Upper lobe of left lung (tissue), 6 donors: ENCODE results near the gene ARMS2. TPM values are rescaled to one million over a fixed set of nuclear protein-coding genes. Genes with fewer than 3 reads are reported as not detected.
A peak's percentile ranks its signal among the peaks of the same experiment; 100 is the strongest.

Source experiments
- ATAC-seq, 2 donors: fragments of 200-7000 bp; cut with Tn5 transposase; one replicate each; pipeline ENCODE4 v1.9.1; 2022; ENCODE audit warnings: mild to moderate bottlenecking in 2 of 2, moderate library complexity in 2 of 2; ENCODE audit not compliant: low FRiP score in 2 of 2
- DNase-seq, 2 donors: peaks; one replicate each; pipeline ENCODE4 v3.0.0-alpha.2; 2019 to 2020
- H3K27ac ChIP-seq, 4 donors: fragments of 200-600 bp; sonication (generic); one replicate each; pipeline ENCODE4 v1.5.1; 2016 to 2019
- H3K27me3 ChIP-seq, 4 donors: fragments of 200-600 bp; sonication (generic); one replicate each; pipeline ENCODE4 v1.5.1; 2017 to 2019
- H3K36me3 ChIP-seq, 4 donors: fragments of 200-600 bp; sonication (generic); one replicate each; pipeline ENCODE4 v1.5.1; 2016 to 2019
- H3K4me1 ChIP-seq, 4 donors: fragments of 200-600 bp; sonication (generic); one replicate each; pipeline ENCODE4 v1.5.1; 2018 to 2019
- H3K4me3 ChIP-seq, 4 donors: fragments of 200-600 bp; sonication (generic); one replicate each; pipeline ENCODE4 v1.5.1; 2017 to 2019; ENCODE audit warnings: mild to moderate bottlenecking in 2 of 4, moderate library complexity in 1 of 4
- H3K9me3 ChIP-seq, 4 donors: fragments of 200-600 bp; sonication (generic); one replicate each; pipeline ENCODE4 v1.5.1; 2018 to 2019
- EP300 ChIP-seq, 4 donors: sonication (generic); formaldehyde crosslinking; IDR thresholded peaks; one replicate each; pipeline ENCODE4 v1.5.1; 2017; ENCODE audit warnings: antibody characterized with exemption in 4 of 4, control low read depth in 2 of 4
- POLR2A ChIP-seq, 4 donors: fragments of 450-650 bp; IDR thresholded peaks; one replicate each; pipeline ENCODE4 v1.5.1; 2016 to 2017; ENCODE audit warnings: antibody characterized with exemption in 4 of 4, mild to moderate bottlenecking in 2 of 4
- POLR2AphosphoS5 ChIP-seq, 2 donors: sonication (generic); formaldehyde crosslinking; IDR thresholded peaks; one replicate each; pipeline ENCODE4 v1.5.1; 2017; ENCODE audit warnings: antibody characterized with exemption in 2 of 2
- WGBS, 2 donors: methylation state at CpG; one replicate each; pipeline ENCODE4 v1.1.5; 2017 to 2018; 5-methylcytosine and 5-hydroxymethylcytosine counted together
- total RNA-seq, 6 donors: library from RNA; depleted of rRNA in 4 of 6; stranded (reverse); fragments of >200 nt in 4 of 6; gene quantifications; one replicate each; pipeline versions ENCODE4 v1.1.0 to v1.2.1, GENCODE V29; 2016 to 2021
- TF ChIP-seq, protein P1 (sequence below), 6 experiments: fragments of 450-650 bp in 4 of 6; fragments of 200-600 bp in 2 of 6; sonication (generic) in 2 of 6; IDR thresholded peaks; one replicate each; pipeline ENCODE4 v1.5.1; 2016 to 2019; ENCODE audit warnings: antibody characterized with exemption in 6 of 6
- donor health status: DM: no; HTN: no; CAD: no; lungs with moderate emphysema.
- donor health status: DM: no; HTN: yes; CAD: no; lungs with severe emphysema.

Gene ARMS2
- total RNA-seq, 6 donors from 2014 or later, result not detected

DNA sequence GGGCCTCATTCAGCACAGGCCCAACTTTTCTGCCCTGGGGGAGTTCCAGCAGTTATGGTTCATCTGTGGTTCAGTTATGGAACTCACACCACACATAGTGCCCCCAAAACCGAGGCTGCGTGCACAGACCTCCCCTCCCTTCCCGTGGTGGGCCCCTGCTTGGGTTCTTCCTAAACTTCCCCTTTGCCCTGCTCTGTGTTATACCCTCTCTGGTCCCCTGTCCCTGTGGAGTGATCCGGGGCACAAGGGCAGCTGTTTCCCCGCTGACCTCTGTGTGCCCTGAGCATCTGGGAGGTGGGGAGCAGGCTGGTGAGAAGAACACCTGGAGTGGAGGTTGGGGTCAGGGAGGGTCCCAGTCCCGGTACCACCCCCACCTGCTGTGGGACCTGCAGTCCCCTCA lies 46.3 kb downstream of the ARMS2 start:
- no peak overlapping the region for H3K4me3 ChIP-seq
- H3K4me1 ChIP-seq, result peaks cover 7 to 13% (median 8%) of the 10 kb centered on the region in 4 donors
- DNase-seq (no peak), ATAC-seq (no peak)
- WGBS, 2 donors, result 84 to 94% methylated on average over 6 of the region's 6 CpGs
- H3K27ac ChIP-seq, result no peak overlapping the region
- TF ChIP-seq POLR2A (IDR thresholded peaks at IDR 0.05) (no peak), EP300 (IDR thresholded peaks at IDR 0.05) (no peak)
- H3K36me3 ChIP-seq, result no peaks in the 10 kb centered on the region
- no peaks in the 10 kb centered on the region for H3K27me3 ChIP-seq
- H3K9me3 ChIP-seq, result no peaks in the 10 kb centered on the region

DNA sequence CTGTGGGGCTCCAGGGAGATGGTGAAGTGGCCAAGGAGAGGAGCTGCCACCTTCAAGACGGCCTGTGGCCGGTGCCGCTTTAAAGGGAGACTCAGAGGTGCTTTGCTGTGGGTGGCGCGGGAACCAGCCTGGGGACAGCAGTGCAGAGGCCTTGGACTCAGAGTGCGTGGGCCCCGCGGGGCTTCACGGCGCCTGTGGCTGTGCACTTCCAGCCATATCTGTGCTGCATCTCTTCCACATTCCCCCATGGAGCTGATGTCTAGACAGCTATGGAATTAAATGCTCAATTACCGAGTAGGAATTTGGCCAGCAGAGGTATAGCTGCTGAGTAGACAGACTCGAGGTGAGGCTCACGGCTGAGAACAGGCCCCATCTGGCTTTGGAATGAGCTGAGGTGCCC lies 48.6 kb downstream of the ARMS2 start:
- DNase-seq (no peak), ATAC-seq (no peak)
- WGBS, 2 donors, result 94 to 95% methylated on average over 10 to 13 of the region's 13 CpGs
- H3K27me3 ChIP-seq, result no peaks in the 10 kb centered on the region
- peaks cover 0 to 5% (median 0%) of the 10 kb centered on the region in 4 donors for H3K36me3 ChIP-seq
- H3K4me3 ChIP-seq, result no peak overlapping the region
- H3K9me3 ChIP-seq, result no peaks in the 10 kb centered on the region
- peaks cover 4 to 8% (median 5%) of the 10 kb centered on the region in 4 donors for H3K4me1 ChIP-seq
- TF ChIP-seq POLR2A (IDR thresholded peaks at IDR 0.05) (no peak), POLR2AphosphoS5 (IDR thresholded peaks at IDR 0.05) (no peak), EP300 (IDR thresholded peaks at IDR 0.05) (no peak)
- TF ChIP-seq, protein P1, sequence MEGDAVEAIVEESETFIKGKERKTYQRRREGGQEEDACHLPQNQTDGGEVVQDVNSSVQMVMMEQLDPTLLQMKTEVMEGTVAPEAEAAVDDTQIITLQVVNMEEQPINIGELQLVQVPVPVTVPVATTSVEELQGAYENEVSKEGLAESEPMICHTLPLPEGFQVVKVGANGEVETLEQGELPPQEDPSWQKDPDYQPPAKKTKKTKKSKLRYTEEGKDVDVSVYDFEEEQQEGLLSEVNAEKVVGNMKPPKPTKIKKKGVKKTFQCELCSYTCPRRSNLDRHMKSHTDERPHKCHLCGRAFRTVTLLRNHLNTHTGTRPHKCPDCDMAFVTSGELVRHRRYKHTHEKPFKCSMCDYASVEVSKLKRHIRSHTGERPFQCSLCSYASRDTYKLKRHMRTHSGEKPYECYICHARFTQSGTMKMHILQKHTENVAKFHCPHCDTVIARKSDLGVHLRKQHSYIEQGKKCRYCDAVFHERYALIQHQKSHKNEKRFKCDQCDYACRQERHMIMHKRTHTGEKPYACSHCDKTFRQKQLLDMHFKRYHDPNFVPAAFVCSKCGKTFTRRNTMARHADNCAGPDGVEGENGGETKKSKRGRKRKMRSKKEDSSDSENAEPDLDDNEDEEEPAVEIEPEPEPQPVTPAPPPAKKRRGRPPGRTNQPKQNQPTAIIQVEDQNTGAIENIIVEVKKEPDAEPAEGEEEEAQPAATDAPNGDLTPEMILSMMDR (IDR thresholded peaks at IDR 0.05), result no peak
- H3K27ac ChIP-seq, result no peak overlapping the region

DNA sequence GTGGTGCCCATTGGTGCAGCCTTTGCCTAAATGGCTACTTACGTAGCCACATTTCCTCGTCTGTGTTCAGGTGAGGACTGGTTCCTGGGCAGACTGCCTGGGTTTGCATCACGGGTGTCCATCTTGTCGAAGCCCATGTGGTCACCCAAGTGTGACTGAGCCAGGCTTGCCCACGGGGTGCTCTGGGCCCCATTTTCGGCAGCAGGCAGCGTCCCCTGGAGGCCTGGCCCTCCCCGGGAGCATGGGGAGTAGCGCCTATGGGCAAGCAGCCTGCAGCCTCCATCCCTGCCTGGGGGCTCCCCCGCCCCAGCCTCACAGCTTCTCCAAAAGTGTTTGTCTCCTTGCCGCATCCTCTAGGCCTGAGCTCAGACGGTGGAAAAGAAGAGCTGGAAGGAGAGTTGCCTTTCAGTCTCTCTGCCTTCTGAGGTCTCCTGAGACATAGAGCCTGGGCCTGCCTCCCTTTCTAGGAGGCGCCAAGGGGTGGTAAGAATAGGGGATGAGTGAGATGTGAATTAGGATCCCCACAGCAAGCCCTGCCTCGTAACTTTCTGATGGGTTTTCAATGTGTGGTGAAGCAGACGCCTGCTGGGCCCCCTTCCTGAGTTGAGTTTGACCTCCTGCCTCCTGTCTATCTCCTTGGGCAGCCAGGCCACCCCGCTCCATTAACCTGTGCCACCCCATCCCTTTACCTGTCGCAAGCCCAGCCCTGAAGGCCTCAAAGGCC lies 49.6 kb downstream of the ARMS2 start:
- H3K4me3 ChIP-seq, result no peak overlapping the region
- 88 to 100% methylated on average over 2 to 12 of the region's 17 CpGs for WGBS, 2 donors
- H3K27ac ChIP-seq, result peak overlapping the region in 1 of 4 donors; percentile 4
- no peak for DNase-seq
- H3K9me3 ChIP-seq, result no peaks in the 10 kb centered on the region
- no peaks in the 10 kb centered on the region for H3K27me3 ChIP-seq
- peaks cover 0 to 13% (median 4%) of the 10 kb centered on the region in 4 donors for H3K36me3 ChIP-seq
- peaks cover 2 to 8% (median 4%) of the 10 kb centered on the region in 4 donors for H3K4me1 ChIP-seq
- no peak for TF ChIP-seq POLR2A (IDR thresholded peaks at IDR 0.05)
- TF ChIP-seq POLR2AphosphoS5 (IDR thresholded peaks at IDR 0.05), result no peak
- TF ChIP-seq, protein P1 (IDR thresholded peaks at IDR 0.05), result no peak
- TF ChIP-seq EP300 (IDR thresholded peaks at IDR 0.05), result no peak
- no peak for ATAC-seq

DNA sequence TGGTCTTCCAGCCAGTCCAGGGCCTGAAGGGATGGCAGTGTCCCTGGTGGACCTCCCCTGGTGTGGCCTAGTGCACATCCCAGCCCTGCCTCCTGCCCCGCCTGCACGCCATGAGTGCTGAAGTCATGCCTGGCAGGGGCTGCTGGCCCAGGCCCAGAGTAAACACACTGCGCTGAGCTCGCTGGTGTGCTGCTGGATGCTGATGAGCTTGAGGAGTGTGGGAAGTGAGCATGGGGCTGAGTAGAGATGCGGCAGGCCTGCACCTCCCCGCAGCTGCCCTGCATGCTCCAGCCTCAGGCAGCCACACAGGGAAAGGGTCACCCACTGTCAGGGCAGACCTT lies 50.1 kb downstream of the ARMS2 start:
- Histone ChIP-seq H3K9me3 (no peaks in the 10 kb centered on the region), H3K27me3 (no peaks in the 10 kb centered on the region), H3K4me3 (no peak overlapping the region), H3K27ac (peak overlapping the region in 1 of 4 donors; percentile 4), H3K4me1 (peaks cover 0 to 8% (median 3%) of the 10 kb centered on the region in 4 donors), H3K36me3 (peaks cover 0 to 14% (median 5%) of the 10 kb centered on the region in 4 donors)
- DNase-seq (peak; percentile 83 to 91), ATAC-seq (peak; percentile 85 to 92)
- 29% methylated on average over 6 of the region's 6 CpGs; no CpG with 5 or more reads in 1 of the 2 donors for WGBS, 2 donors
- TF ChIP-seq, protein P1 (IDR thresholded peaks at IDR 0.05), result no peak
- TF ChIP-seq POLR2AphosphoS5 (IDR thresholded peaks at IDR 0.05) (no peak), EP300 (IDR thresholded peaks at IDR 0.05) (no peak), POLR2A (IDR thresholded peaks at IDR 0.05) (no peak)

DNA sequence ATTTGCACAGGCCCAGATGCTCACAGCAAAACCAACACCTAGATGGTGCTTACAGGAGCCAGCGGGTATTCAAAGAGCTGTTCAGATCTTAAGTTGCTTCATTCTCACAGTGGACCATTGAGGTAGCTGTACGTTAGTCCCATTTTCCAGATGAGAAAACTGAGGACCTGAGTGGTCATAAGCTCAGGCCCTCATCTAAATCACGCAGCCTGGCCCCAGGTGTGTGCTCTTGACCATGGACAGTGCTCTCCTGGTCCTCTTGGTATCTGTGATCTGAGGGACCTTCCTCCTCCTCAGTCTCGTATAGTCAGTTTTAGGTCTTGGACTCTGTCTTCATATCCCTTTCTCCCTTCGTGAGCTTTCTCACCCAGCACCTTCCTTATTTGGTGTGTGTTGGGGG lies 50.6 kb downstream of the ARMS2 start:
- ATAC-seq (no peak), DNase-seq (no peak)
- Histone ChIP-seq H3K27ac (no peak overlapping the region), H3K4me1 (peaks cover 0 to 8% (median 3%) of the 10 kb centered on the region in 4 donors), H3K27me3 (no peaks in the 10 kb centered on the region), H3K9me3 (no peaks in the 10 kb centered on the region), H3K4me3 (no peak overlapping the region), H3K36me3 (peaks cover 0 to 15% (median 9%) of the 10 kb centered on the region in 4 donors)
- 83 to 88% methylated on average over 5 of the region's 5 CpGs for WGBS, 2 donors
- TF ChIP-seq POLR2A (IDR thresholded peaks at IDR 0.05), result no peak
- TF ChIP-seq POLR2AphosphoS5 (IDR thresholded peaks at IDR 0.05), result no peak
- TF ChIP-seq, protein P1 (IDR thresholded peaks at IDR 0.05), result no peak
- TF ChIP-seq EP300 (IDR thresholded peaks at IDR 0.05), result no peak
